NCI-H2196 treated with DMSO at 0.1 percent for 48 hours (cell line): ENCODE measurements around the gene TYROBP.
A peak's percentile ranks its signal among the peaks of the same experiment; 100 is the strongest.

Experiments used
- DNase-seq: peaks from one replicate; lab custom pipeline; 2025; ENCODE audit not compliant: unreplicated experiment; lab: John Stamatoyannopoulos, UW

TYROBP gene

GRCh38 chr19:35874392-35874930, 33.6 kb downstream of the TYROBP start:
- no peak for DNase-seq

- no peak for DNase-seq
Measured at GRCh38 chr19:35872180-35872579, 35.9 kb downstream of the TYROBP start.

GRCh38 chr19:35871611-35872010, 36.5 kb downstream of the TYROBP start:
- DNase-seq = no peak

- no peak for DNase-seq
Measured at GRCh38 chr19:35870798-35871197, 37.3 kb downstream of the TYROBP start.

- DNase-seq = peak; percentile 90
Measured at GRCh38 chr19:35870124-35870736, 37.9 kb downstream of the TYROBP start.

GRCh38 chr19:35869327-35870123, 38.6 kb downstream of the TYROBP start:
- DNase-seq = peak; percentile 94

- DNase-seq = no peak
Measured at GRCh38 chr19:35868823-35869326, 39.2 kb downstream of the TYROBP start.

- peak; percentile 52 for DNase-seq
Measured at GRCh38 chr19:35868172-35868822, 39.8 kb downstream of the TYROBP start, which contains the start of gene APLP1. Gene APLP1, plus strand, starts transcription at chr19:35868574. Its CDS starts 63 bp downstream, at chr19:35868637.

- no peak for DNase-seq
Measured at GRCh38 chr19:35863018-35863417, 45.1 kb downstream of the TYROBP start.

- DNase-seq = no peak
Measured at GRCh38 chr19:35862528-35862927, 45.6 kb downstream of the TYROBP start.

GRCh38 chr19:35861640-35862160, 46.4 kb downstream of the TYROBP start:
- DNase-seq = no peak

GRCh38 chr19:35860818-35861639, 47.1 kb downstream of the TYROBP start:
- DNase-seq = no peak

- DNase-seq = no peak
Measured at GRCh38 chr19:35860436-35860817, 47.7 kb downstream of the TYROBP start.

- DNase-seq = no peak
Measured at GRCh38 chr19:35859414-35859813, 48.7 kb downstream of the TYROBP start.

- no peak for DNase-seq
Measured at GRCh38 chr19:35858311-35858710, 49.8 kb downstream of the TYROBP start.

GRCh38 chr19:35856546-35857149, 51.4 kb downstream of the TYROBP start, which contains the start of gene KIRREL2:
Gene KIRREL2, plus strand, starts transcription at chr19:35856911. Its CDS starts 209 bp downstream, at chr19:35857120.
- DNase-seq = no peak
